Adrenal gland (tissue), 5 donors: Measurements from ENCODE around the gene EPM2AIP1.

ENCODE experiments used
- POLR2A ChIP-seq, 2 donors: fragments of 450-650 bp; IDR thresholded peaks; one replicate each; pipeline ENCODE4 v1.6.1; 2017; ENCODE audit warnings: antibody characterized with exemption in 2 of 2, mild to moderate bottlenecking in 2 of 2, moderate library complexity in 1 of 2
- TF ChIP-seq, protein P1 (sequence below), 6 experiments: fragments of 450-650 bp in 4 of 6; fragments of 200-600 bp in 2 of 6; sonication (generic) in 1 of 6; IDR thresholded peaks; 1 replicate in 5 of 6; 2 replicates in 1 of 6; pipeline versions ENCODE4 v1.5.1 to v1.8.0; 2016 to 2021; ENCODE audit warnings: antibody characterized with exemption in 6 of 6, mild to moderate bottlenecking in 2 of 6, moderate library complexity in 1 of 6
- donor health status: DM: no; HTN: no; CAD: no.

DNA sequence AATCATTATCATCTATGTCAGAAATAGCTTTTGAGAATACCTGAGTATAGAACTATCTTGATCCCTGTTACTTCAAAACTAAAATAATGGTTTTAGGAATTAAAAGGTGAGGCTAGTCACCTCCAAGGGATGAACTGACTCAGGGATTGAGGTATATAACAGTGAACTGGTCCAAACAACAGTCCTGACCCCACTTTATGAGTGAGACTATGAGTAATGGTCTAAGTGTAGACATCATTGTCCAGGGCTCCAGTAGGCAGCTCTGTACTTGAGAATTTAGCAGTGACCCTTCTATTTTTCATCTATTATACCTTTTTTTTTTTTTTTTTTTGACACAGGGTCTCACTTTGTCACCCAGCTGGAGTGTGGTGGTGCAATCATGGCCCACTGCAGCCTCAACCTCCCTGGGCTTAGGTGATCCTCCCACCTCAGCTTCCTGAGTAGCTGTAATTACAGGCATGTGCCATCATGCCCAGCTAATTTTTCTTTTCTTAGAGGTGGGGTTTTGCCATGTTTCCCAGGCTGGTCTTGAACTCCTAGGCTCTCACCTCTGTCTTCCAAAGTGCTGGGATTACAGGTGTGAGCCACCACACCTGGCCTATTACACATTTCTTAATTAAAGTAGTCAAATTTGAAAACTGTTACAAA, 36.7 kb upstream of the EPM2AIP1 start:
- TF ChIP-seq, protein P1, sequence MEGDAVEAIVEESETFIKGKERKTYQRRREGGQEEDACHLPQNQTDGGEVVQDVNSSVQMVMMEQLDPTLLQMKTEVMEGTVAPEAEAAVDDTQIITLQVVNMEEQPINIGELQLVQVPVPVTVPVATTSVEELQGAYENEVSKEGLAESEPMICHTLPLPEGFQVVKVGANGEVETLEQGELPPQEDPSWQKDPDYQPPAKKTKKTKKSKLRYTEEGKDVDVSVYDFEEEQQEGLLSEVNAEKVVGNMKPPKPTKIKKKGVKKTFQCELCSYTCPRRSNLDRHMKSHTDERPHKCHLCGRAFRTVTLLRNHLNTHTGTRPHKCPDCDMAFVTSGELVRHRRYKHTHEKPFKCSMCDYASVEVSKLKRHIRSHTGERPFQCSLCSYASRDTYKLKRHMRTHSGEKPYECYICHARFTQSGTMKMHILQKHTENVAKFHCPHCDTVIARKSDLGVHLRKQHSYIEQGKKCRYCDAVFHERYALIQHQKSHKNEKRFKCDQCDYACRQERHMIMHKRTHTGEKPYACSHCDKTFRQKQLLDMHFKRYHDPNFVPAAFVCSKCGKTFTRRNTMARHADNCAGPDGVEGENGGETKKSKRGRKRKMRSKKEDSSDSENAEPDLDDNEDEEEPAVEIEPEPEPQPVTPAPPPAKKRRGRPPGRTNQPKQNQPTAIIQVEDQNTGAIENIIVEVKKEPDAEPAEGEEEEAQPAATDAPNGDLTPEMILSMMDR (IDR thresholded peaks at IDR 0.05) = no peak
- TF ChIP-seq POLR2A (IDR thresholded peaks at IDR 0.05) = no peak
